Glomerular endothelial cell (primary cell): ENCODE data around the gene HOXC4. TPM values are rescaled to one million over a fixed set of nuclear protein-coding genes. Genes with fewer than 3 reads are reported as not detected.

Source experiments
- DNase-seq: peaks from one replicate; pipeline ENCODE4 v3.0.0-alpha.2; 2011; ENCODE audit warnings: low read depth, low spot score; ENCODE audit errors: extremely low read depth
- total RNA-seq: library from RNA; depleted of rRNA; stranded (reverse); fragments of >200 nt; gene quantifications from 2 replicates; pipeline ENCODE4 v1.2.3, GENCODE V29; 2015

The HOXC4 gene
- total RNA-seq, result 0.10 and 0.47 TPM in 2 replicates

DNA sequence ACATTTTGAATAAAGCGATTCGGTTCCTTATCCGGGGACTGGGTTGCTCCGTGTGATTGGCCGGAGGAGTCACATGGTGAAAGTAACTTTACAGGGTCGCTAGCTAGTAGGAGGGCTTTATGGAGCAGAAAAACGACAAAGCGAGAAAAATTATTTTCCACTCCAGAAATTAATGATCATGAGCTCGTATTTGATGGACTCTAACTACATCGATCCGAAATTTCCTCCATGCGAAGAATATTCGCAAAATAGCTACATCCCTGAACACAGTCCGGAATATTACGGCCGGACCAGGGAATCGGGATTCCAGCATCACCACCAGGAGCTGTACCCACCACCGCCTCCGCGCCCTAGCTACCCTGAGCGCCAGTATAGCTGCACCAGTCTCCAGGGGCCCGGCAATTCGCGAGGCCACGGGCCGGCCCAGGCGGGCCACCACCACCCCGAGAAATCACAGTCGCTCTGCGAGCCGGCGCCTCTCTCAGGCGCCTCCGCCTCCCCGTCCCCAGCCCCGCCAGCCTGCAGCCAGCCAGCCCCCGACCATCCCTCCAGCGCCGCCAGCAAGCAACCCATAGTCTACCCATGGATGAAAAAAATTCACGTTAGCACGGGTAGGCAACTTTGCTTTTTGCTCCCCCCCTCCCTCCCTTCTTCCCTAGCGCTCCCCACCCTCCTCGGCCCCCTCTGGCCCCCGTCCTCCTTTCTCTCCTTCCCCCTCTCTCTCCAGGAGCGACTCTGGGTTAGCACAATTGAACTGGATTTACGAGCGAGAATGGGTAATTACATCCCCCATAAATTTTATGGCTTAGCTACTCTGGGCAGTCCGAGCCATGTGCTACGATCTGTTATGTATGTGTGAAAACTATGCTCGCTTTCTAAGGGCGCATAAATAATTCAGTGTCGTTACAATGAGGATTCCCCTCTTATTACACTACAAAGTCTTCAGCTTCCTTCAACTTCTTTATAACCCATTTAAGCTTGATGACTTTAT is at the start of gene HOXC4:
Gene HOXC4, plus strand, starts transcription at position 85 of the 991 bp plus-strand sequence. Its CDS starts 88 bp downstream, at position 173.
- DNase-seq, result no peak

DNA sequence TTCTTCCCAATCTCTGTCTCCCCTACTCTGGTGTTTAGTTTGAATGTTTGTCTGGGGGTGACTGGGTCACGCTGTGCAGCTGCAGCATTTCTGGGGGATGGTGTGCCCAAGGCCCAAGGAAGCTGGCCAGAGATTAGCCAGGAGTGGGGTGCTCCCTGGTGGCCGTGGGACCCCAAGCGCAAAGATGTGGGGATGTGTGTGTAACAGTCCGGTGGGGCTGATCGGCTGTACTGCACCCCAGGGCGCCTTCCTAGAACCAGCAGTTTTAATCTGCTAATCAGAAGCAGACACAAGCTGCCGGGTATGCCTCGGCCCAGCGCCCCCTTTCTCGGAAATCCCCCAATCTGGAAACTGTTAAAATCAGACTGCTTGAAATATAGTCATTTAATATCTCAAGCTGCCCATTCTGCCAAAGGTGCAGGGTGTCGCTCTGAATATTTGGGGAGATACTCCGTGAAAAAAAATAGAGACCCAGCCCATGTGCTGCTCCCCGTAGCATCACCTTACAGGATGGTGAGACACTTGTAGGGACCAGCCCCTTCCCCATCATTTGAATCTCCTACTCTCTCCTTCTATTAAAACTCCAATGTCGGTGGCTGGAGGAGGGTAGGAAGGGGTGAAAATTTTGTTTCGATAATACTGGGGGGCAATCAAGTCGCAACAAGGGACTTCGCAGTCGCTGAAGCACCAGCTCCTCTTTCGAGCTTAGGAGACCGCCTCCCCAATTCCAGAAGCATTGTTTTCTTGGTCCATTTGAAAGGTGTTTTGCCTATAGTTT is 49.4 kb upstream of the HOXC4 start:
- no peak for DNase-seq

DNA sequence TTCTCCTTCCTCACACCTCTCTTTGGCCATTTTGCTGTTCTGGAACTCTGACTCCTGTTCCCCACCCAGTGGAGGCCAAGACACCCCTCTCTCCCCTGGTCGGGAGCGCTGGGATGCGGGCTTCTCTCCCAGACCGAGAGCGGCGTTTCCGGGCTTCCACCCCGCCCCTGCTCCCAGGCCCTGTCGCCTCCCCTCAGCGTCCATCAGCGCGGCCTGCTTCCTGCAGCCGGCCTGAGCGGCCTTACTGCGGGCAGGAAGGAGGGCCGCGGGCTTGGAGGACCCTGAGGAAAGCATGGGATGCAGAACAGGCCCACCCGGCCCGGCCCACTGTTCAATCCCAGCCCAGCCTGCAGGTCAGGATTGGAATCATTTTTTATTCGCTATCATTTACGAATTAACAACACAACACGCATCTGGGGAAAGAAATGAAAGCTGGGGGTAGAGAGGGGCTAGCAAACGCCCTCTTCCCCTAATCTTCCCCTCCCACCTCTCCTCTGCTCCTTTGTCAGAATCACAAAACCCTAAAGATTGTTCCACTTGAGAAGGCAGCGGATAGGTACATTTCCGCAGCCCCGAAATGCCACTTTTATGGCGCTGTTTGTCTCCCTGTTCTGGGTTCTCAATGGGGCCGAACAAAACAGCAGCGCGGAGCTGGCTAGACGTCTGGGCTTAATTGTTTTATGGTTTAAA is 48.6 kb upstream of the HOXC4 start:
- DNase-seq, result no peak

DNA sequence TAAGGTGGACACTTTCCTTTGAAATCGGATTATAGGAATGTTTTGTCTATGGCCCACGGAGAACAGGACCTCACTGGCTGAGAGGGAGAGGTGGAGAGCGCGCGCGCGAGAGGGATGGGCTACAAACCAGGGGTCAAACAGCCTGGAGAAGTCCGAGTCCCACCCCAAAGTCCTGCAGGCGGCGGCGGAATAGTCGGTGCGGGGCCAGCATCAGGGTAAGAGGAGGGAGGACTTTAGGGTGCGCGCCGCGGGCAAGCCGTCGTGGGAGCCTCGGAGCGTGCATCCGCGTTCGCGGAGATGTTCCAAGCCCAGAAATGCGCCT is 48.1 kb upstream of the HOXC4 start:
- no peak for DNase-seq

DNA sequence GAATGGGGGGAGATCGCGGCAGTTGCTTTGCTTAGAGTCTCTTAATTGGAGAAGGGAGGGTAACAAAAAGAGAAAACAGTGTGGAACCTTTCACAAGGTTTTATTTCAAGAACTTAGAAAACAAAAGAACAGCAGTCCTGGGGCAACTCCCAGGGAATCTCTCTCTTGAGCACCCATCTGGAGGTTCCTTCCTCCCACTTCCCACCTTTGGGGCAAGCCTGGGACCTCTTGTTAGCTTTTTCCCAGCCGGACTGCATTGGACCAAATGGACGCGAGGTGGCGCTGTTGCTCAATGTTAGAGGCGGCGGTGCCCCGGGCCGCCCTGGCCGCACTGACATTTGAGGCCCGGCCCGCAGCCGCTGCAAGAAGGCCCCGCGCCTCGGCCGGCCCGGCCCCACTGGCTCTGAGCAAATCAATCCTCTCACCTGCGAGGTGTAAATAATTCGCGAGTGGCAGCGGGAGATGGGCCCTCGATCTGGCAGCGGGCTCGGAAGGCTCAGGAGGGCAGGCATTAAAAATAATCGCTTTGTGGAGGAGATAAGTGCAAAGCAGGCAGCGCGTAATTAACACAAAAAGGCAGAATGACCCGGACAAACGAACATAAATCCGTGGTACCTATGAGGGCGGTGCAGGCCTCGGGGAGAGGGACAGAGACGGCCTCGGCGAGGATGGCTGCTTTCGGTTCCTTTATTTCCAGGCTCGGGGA is 47.6 kb upstream of the HOXC4 start:
- DNase-seq, result peak; percentile 42

DNA sequence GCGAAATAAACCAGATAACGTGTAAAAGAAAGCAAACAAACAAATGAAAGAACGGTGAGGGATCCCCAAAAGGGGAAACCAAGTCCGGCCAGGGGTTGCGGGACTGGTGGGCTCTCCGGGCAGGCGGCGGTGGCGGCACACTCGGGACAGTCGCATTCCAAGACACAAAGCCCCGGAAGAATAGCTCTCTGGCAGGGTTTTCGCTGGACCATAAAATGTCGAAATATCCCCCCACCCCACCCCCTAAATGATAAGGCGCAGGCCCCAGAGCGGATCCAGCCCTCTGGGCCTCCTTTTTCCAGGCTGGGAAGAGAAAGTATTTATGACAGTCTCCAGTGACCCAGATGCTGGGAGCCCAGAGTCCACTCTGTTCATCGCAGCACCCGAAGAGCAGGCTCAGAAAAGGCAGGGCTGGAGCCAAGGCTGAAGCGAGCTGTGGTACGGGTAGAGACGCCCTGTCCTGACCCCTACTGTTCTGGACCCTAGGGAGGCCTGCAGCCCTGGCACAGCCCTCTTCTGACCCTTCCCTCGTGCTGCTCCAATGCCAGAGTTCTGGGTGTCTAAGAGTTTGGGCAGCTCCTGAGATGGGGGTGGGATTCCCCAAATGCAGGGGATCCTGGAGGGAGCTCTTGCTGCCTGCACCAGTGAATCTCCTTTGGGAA is 46.9 kb upstream of the HOXC4 start:
- no peak for DNase-seq

DNA sequence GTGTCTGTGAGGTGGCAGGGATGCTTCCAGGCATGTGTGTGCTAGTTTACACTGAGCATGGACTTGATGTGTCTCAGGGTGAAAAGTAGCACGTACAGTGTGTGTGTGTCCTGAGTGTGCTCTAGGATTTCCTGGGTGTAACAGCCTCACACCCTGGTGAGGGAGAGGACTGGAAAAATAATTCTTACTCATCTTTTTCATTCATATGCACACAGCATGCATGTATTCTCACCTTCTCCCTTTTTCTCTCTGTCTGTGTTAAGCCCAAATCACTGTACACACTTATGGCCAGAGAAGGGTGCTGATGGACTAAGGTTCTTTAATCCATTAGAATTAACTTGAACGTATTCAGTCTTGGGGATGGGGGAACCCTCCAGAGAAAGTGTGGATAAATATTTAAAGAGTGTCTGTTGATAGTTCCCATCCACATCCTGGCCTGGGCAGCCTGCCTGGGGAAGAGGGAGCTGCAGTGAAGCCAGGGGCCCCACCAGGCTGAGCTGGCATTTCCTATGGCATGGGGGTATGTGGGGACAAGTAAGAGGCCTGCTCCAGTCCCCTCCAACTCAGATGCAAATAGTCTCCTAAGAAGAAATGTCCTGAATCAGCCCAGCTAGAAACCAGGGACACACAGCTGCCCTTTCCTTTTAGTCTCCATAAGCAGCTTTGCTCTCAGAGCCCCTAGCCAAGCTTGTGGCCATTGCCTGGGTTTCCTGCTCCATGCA is 45.9 kb upstream of the HOXC4 start:
- no peak for DNase-seq

DNA sequence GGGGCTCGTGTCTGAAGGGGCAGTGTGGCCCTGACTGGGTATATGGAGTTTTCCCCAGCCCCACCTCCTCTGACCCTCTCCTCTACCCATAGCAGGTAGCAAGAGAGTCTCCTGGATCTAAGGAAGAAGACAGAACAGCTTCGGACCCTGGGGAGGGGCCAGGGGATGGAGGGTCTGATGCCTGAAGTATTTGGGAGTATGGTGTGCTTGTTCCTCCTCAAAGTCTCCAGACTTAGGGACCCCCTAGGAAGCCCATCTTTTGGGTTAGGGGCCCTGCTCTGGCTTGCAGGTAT is 45.4 kb upstream of the HOXC4 start:
- no peak for DNase-seq

DNA sequence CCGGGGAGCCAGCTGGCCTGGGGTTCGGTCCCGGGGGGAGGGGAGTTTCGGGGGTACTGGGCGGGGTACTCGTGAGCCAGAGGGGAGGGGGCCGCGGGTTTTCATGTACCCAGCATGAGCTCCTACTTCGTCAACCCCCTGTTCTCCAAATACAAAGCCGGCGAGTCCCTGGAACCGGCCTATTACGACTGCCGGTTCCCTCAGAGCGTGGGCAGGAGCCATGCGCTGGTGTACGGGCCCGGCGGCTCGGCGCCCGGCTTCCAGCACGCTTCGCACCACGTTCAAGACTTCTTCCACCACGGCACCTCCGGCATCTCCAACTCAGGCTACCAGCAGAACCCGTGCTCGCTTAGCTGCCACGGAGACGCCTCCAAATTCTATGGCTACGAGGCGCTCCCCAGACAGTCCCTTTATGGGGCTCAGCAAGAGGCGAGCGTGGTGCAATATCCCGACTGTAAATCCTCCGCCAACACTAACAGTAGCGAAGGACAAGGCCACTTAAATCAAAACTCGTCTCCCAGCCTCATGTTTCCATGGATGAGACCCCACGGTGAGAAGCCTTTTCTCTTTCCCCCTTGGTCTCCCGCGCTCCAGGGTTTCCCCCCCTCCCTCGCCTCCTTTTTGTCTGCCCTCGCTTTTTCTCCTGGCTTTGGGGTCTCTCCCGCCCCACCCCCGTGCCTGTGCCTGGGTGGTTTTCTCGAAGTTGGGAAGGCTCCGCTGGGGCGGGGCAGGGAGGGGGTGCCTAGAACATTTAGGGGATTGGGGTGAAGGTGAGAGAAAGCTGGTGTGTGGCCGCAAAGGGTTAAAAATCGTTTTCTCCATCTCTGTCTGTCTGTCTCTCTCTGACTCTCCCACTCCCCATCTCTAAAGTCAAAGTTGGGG is 44.2 kb upstream of the HOXC4 start:
- DNase-seq, result no peak

DNA sequence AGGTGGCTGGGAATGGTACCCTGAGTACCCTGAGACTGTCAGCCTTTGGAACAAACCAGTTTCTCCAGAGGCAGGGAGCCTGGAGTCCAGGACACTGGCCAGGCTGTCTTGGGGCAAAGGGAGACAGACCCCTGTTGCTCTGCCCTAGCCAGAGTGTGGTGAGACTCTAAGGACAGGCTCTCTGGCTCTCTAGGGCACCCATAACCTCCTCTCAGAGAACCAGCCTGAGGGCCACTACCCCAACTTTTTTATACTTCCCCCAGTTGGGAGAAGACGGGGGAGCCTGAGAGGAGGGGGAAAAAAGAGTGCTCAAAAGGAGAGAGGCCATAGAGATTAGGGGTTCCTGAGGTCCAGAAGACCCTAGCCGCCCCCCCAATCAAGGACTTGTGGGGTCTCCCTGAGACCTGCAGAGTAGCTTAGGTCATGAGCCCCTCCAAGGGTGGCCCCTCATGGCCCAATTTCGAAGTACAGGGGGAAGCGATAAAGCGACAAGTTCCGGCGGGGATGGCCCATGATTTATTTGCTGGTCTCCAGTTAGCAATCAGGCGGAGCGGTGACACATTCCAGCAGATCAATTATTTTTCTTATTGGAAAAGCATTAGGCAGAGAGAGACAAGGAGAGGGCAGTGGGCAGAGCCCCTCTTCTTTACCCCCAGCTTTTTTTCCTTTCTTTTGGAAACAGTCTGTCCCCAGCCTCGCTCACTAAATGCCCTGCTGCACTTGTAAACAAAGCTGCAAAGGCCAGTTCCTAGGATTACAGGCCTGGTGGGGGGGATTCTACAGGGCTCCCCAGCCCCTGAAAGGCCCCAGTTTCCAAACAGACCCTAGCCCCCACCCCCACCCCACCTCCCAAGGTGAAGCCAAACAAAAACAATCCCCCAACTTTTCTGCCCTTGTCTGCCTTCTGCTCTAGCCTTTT is 43.3 kb upstream of the HOXC4 start:
- no peak for DNase-seq

DNA sequence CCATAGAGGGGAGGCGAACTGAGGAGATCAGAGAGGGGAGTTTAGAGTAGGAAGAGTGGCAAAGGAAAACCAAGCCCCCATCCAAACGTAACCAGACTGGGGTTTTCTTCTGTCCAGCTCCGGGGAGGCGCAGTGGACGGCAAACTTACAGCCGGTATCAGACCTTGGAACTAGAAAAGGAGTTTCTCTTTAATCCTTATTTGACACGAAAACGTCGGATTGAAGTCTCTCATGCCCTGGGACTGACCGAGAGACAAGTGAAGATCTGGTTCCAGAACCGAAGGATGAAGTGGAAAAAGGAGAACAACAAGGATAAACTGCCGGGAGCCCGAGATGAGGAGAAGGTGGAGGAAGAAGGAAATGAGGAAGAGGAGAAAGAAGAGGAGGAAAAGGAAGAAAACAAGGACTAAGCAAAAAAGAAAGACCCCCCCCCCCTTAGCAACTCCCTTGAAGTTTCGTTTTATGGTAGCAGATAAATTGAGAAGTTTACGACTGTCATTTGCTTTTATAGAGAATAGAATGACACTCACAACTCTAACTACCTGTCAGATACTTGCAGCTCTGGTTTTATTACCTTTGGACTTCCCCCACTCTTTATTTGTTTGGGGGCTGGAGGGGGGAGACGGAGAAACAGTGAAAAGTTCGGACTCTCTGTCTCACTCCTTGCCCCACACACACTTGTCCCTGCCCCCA is 42.5 kb upstream of the HOXC4 start:
- no peak for DNase-seq

DNA sequence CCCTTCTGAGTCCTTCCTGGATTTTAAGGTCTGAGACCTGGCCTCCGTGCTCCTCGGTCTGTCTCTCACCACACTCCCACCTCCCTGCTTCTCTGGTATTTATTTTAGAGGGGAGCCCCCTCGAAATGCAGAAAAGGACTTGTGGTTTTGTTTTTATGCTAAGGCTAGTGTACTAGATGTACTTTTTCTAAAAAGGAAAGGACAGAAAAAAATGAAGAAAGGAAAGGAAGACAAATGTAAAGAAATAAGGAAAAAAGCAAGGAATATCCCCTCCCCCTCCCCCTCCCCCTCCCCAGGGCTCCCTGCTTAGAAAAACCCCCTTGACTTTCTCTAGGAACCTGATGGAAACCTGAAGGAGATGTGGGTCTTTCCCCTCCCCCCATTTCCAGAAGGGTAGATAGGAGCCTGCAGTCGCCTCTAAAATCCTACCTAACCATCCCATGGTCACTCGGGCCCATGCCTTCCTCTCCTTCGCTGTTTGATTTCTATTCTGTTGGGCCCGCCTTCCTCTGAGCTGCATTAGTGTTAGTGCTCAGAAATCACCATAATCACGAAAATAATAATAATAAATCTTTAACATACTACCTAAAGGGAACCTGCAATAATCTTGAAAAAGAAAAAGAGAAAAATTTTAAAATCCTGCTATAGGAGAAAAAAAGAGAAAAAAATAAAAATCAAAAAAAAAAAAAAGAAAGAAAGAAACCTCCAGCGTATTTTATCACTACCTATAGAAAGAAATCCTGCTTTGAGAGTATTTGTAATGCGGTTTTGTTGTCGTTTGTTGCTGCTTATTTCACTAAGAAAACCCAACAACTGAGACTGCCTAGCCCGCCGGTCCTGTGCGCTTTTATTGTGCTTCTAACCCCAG is 41.7 kb upstream of the HOXC4 start:
- DNase-seq, result no peak

DNA sequence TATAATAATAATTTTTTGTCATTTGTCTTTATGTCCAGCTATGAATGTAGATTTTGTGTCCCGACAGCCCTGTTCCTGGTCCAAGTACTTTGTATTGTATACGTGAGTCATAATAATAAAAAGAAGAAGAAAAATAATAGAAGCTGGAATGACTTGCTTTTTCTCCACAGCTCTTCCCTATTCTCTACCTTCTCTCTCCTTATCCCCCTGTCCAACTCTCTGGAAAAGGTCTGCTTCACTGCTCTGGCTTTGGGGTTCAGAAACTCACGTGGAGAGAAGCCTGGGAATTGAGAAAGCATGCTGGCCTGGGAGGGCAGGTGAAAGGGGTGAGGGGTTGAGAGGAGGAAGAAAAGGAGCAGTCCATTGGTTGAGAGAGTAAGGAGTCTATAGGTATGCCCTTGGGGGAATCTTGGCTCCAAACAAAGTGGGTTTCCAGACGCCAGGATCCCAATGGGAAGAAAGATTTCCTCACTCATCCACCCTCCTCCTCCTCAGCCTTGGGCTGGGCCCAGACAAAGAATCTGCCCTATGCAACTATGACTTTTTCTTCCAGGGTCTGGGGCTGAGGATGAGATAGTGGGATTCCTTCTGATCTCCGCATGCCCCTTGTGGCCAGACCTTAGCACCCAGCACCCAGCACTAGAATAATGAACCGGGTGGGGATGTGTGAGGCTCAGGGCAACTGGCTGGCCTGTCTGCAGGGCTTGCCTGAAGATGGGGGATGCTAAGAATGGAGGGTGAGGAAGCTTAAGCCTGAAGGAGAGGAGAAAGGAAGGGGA is 40.8 kb upstream of the HOXC4 start:
- no peak for DNase-seq

DNA sequence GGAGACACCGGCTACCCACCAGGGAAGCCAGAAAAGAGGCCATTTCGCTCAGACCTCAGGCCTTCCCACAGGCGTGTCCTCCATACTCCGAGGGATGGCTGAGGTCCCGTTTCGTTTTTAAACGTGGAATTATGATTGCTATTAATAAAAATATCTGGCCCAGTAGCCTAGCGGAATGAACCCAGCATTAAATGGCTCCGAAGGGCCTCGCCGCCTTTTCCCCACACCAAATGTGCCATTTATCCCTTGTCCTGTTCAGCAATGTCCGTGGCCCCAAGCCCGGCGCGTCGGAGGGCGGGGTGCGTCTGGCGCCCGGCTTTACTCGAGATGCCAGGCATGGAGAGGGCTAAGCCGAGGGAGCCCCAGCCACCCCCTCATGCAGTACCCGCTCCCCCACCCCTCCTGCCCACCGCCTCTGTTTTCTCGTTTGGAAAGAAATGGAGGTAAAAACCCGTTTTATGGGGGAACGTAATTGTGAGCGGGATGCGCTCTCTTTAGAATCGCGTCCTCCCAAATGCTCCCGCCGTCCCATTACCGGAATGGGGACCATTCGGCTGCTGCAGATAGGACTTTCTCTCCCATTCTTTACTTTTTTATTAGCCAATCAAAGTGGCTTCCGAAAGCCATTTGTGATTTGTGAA is 39.1 kb upstream of the HOXC4 start:
- DNase-seq, result no peak
